ENCODE data around the gene CD58.

Gene CD58

GRCh38 chr1:116570358-116571214 is at the start of gene CD58 (continued):
- TF ChIP-seq KLF7 (tag by site-specific recombination; IDR thresholded peaks at IDR 0.05; ENCODE audit: borderline replicate concordance), result 0 out of 2 replicates have a peak, but pooled peaks have one; percentile 21
- TF ChIP-seq ZFHX2 (tag by site-specific recombination; conservative IDR thresholded peaks at IDR 0.05), result peak; percentile 83
- no peak for TF ChIP-seq ZNF555 (tag by site-specific recombination; conservative IDR thresholded peaks at IDR 0.05)
- TF ChIP-seq ZSCAN5A (tag by site-specific recombination; IDR thresholded peaks at IDR 0.05), result no peak
- TF ChIP-seq ZNF274 (IDR thresholded peaks at IDR 0.05; ENCODE audit: low read length), result no peak
- no peak for TF ChIP-seq ZNF274 (tag by site-specific recombination; IDR thresholded peaks at IDR 0.05; ENCODE audit: borderline replicate concordance)
- no peak for TF ChIP-seq ZNF426 (tag by site-specific recombination; IDR thresholded peaks at IDR 0.05)
- TF ChIP-seq ZNF660 (tag by site-specific recombination; IDR thresholded peaks at IDR 0.05), result peak; percentile 84
- peak; percentile 80; the same call in 1 of the 2 replicates for TF ChIP-seq IKZF3 (tag by site-specific recombination; IDR thresholded peaks at IDR 0.05)
- no peak for TF ChIP-seq ZNF645 (tag by site-specific recombination; IDR thresholded peaks at IDR 0.05)
- peak; percentile 81 for TF ChIP-seq KLF1 (tag by site-specific recombination; IDR thresholded peaks at IDR 0.05)
- 0 out of 2 replicates have a peak, but pooled peaks have one; percentile 45 for TF ChIP-seq ZNF2 (tag by site-specific recombination; IDR thresholded peaks at IDR 0.05)
- TF ChIP-seq ZNF692 (tag by site-specific recombination; IDR thresholded peaks at IDR 0.05), result no peak; the same call in 1 of the 2 replicates
- 0 out of 2 replicates have a peak, but pooled peaks have one; percentile 56 for TF ChIP-seq ZXDB (tag by site-specific recombination; IDR thresholded peaks at IDR 0.05)
- no peak for TF ChIP-seq ZNF837 (tag by site-specific recombination; IDR thresholded peaks at IDR 0.05)
- no peak for TF ChIP-seq ELK4 (IDR thresholded peaks at IDR 0.05; ENCODE audit: borderline replicate concordance, low read depth, low read length)
- peak; percentile 76 for TF ChIP-seq EGR2 (tag by site-specific recombination; IDR thresholded peaks at IDR 0.05; ENCODE audit: low read depth)
- no peak for TF ChIP-seq HOXD13 (CRISPR knock-in tag; IDR thresholded peaks at IDR 0.05; ENCODE audit: borderline replicate concordance)
- TF ChIP-seq ZNF571 (tag by site-specific recombination; IDR thresholded peaks at IDR 0.05), result no peak
- no peak for TF ChIP-seq HOXA7 (CRISPR knock-in tag; IDR thresholded peaks at IDR 0.05; ENCODE audit: borderline replicate concordance)
- no peak for TF ChIP-seq HOXC10 (CRISPR knock-in tag; IDR thresholded peaks at IDR 0.05)
- TF ChIP-seq ZSCAN16 (tag by site-specific recombination; IDR thresholded peaks at IDR 0.05), result no peak
- TF ChIP-seq ZNF596 (tag by site-specific recombination; IDR thresholded peaks at IDR 0.05), result 0 out of 2 replicates have a peak, but pooled peaks have one; percentile 29
- TF ChIP-seq BCL11A (tag by site-specific recombination; IDR thresholded peaks at IDR 0.05; ENCODE audit: low read depth), result 0 out of 2 replicates have a peak, but pooled peaks have one; percentile 48
- TF ChIP-seq KLF9 (tag by site-specific recombination; IDR thresholded peaks at IDR 0.05; ENCODE audit: low read depth), result 0 out of 2 replicates have a peak, but pooled peaks have one; percentile 61
- TF ChIP-seq ZBTB10 (tag by site-specific recombination; IDR thresholded peaks at IDR 0.05), result 0 out of 2 replicates have a peak, but pooled peaks have one; percentile 35
- TF ChIP-seq HIC1 (tag by site-specific recombination; IDR thresholded peaks at IDR 0.05), result peak; percentile 91
- no peak for TF ChIP-seq ZBTB17 (tag by site-specific recombination; IDR thresholded peaks at IDR 0.05)
- no peak for TF ChIP-seq ZNF544 (tag by site-specific recombination; IDR thresholded peaks at IDR 0.05)
- no peak for TF ChIP-seq ZNF248 (tag by site-specific recombination; IDR thresholded peaks at IDR 0.05)

Measured in HEK293 (cell line).